NCI-H1694 (cell line): ENCODE data around the gene GNAQ.
"Not testable (repeated sequence)": the region's sequence is repeated elsewhere in the genome, so short reads cannot be mapped to it uniquely, and the experiment has no call there.

Experiments
- DNase-seq: peaks from one replicate; lab custom pipeline; 2025; lab: John Stamatoyannopoulos, UW

The GNAQ gene

GRCh38 chr9:77876091-77876490, 155.5 kb downstream of the GNAQ start:
- no peak for DNase-seq

- no peak for DNase-seq
These were observed 158.7 kb downstream of the GNAQ start for GRCh38 chr9:77872863-77873262.

- DNase-seq, result no peak
These were observed 159.4 kb downstream of the GNAQ start for GRCh38 chr9:77872177-77872576.

- no peak for DNase-seq
These were observed 160.1 kb downstream of the GNAQ start for GRCh38 chr9:77871483-77871882.

GRCh38 chr9:77866878-77867277, 164.7 kb downstream of the GNAQ start:
- no peak for DNase-seq

GRCh38 chr9:77865385-77866047, 166.1 kb downstream of the GNAQ start:
- no peak for DNase-seq

- DNase-seq, result no peak
These were observed 167.3 kb downstream of the GNAQ start for GRCh38 chr9:77864211-77864889.

- not testable (repeated sequence) for DNase-seq
These were observed 168.0 kb downstream of the GNAQ start for GRCh38 chr9:77863638-77864037.

GRCh38 chr9:77860953-77861352, 170.7 kb downstream of the GNAQ start:
- DNase-seq, result not testable (repeated sequence)

- DNase-seq, result no peak
These were observed 173.9 kb downstream of the GNAQ start for GRCh38 chr9:77857513-77858259.

GRCh38 chr9:77856615-77857014, 175.0 kb downstream of the GNAQ start:
- no peak for DNase-seq

- no peak for DNase-seq
These were observed 176.7 kb downstream of the GNAQ start for GRCh38 chr9:77854916-77855311.

GRCh38 chr9:77854258-77854915, 177.2 kb downstream of the GNAQ start:
- DNase-seq, result no peak

GRCh38 chr9:77853716-77854115, 177.9 kb downstream of the GNAQ start:
- DNase-seq, result no peak

- no peak for DNase-seq
These were observed 179.6 kb downstream of the GNAQ start for GRCh38 chr9:77851882-77852595.

- no peak for DNase-seq
These were observed 182.7 kb downstream of the GNAQ start for GRCh38 chr9:77848897-77849296.

- no peak for DNase-seq
These were observed 183.2 kb downstream of the GNAQ start for GRCh38 chr9:77848404-77848803.

- no peak for DNase-seq
These were observed 184.0 kb downstream of the GNAQ start for GRCh38 chr9:77847626-77848025.

GRCh38 chr9:77847059-77847499, 184.5 kb downstream of the GNAQ start:
- DNase-seq, result no peak

GRCh38 chr9:77844415-77844814, 187.2 kb downstream of the GNAQ start:
- DNase-seq, result no peak

GRCh38 chr9:77843871-77844155, 187.8 kb downstream of the GNAQ start:
- DNase-seq, result no peak
